ENCODE data around the gene MTMR3. TPM values are rescaled to one million over a fixed set of nuclear protein-coding genes. Genes with fewer than 3 reads are reported as not detected.

Gene MTMR3
- total RNA-seq, 1 donor from 2014 or later, result 20.6 TPM

GRCh38 chr22:29907753-29908515, 25.0 kb downstream of the MTMR3 start:
- H3K27me3 Mint-ChIP-seq (ENCODE audit: insufficient read depth), result no peaks in the 10 kb centered on the region
- no peaks in the 10 kb centered on the region for H3K36me3 Mint-ChIP-seq (ENCODE audit: low read depth)
- intact Hi-C loops (cut with micrococcal nuclease), result no loop called here
- H3K4me3 Mint-ChIP-seq, result no peak overlapping the region
- H3K9me3 Mint-ChIP-seq, result no peaks in the 10 kb centered on the region
- peaks cover 8% of the 10 kb centered on the region for H3K4me1 Mint-ChIP-seq (ENCODE audit: low read depth)
- no peak overlapping the region for H3K27ac Mint-ChIP-seq
- DNase-seq (ENCODE audit: low spot score), result no peak

- no peak for DNase-seq (ENCODE audit: low spot score)
- no peak overlapping the region for H3K4me3 Mint-ChIP-seq
- no peaks in the 10 kb centered on the region for H3K27me3 Mint-ChIP-seq (ENCODE audit: insufficient read depth)
- no peaks in the 10 kb centered on the region for H3K36me3 Mint-ChIP-seq (ENCODE audit: low read depth)
- intact Hi-C loops (cut with micrococcal nuclease), result no loop called here
- no peaks in the 10 kb centered on the region for H3K9me3 Mint-ChIP-seq
- H3K4me1 Mint-ChIP-seq (ENCODE audit: low read depth), result peaks cover 14% of the 10 kb centered on the region
- no peak overlapping the region for H3K27ac Mint-ChIP-seq
These were observed 29.2 kb downstream of the MTMR3 start for GRCh38 chr22:29912141-29912540.

GRCh38 chr22:29912605-29913398, 29.8 kb downstream of the MTMR3 start:
- Mint-ChIP-seq H3K36me3 (ENCODE audit: low read depth) (no peaks in the 10 kb centered on the region), H3K4me1 (ENCODE audit: low read depth) (peaks cover 10% of the 10 kb centered on the region), H3K27ac (no peak overlapping the region), H3K4me3 (no peak overlapping the region), H3K9me3 (no peaks in the 10 kb centered on the region), H3K27me3 (ENCODE audit: insufficient read depth) (no peaks in the 10 kb centered on the region)
- no peak for DNase-seq (ENCODE audit: low spot score)
- intact Hi-C loops (cut with micrococcal nuclease), result no loop called here

- no peak overlapping the region for H3K27ac Mint-ChIP-seq
- DNase-seq (ENCODE audit: low spot score), result no peak
These were observed 31.2 kb downstream of the MTMR3 start for GRCh38 chr22:29914165-29914564.

GRCh38 chr22:29914991-29915533, 32.1 kb downstream of the MTMR3 start:
- Mint-ChIP-seq H3K27me3 (ENCODE audit: insufficient read depth) (no peaks in the 10 kb centered on the region), H3K4me3 (no peak overlapping the region), H3K27ac (no peak overlapping the region), H3K4me1 (ENCODE audit: low read depth) (peaks cover 6% of the 10 kb centered on the region), H3K9me3 (no peaks in the 10 kb centered on the region), H3K36me3 (ENCODE audit: low read depth) (no peaks in the 10 kb centered on the region)
- no peak for DNase-seq (ENCODE audit: low spot score)
- intact Hi-C loops (cut with micrococcal nuclease), result no loop called here

More at GRCh38 chr22:29914165-29914564, 31.2 kb downstream of the MTMR3 start:
- Mint-ChIP-seq H3K36me3 (ENCODE audit: low read depth) (no peaks in the 10 kb centered on the region), H3K27me3 (ENCODE audit: insufficient read depth) (no peaks in the 10 kb centered on the region), H3K4me1 (ENCODE audit: low read depth) (peaks cover 6% of the 10 kb centered on the region), H3K4me3 (no peak overlapping the region), H3K9me3 (no peaks in the 10 kb centered on the region)
- intact Hi-C loops (cut with micrococcal nuclease), result no loop called here

GRCh38 chr22:29916007-29916544, 33.1 kb downstream of the MTMR3 start:
- Mint-ChIP-seq H3K4me1 (ENCODE audit: low read depth) (peaks cover 6% of the 10 kb centered on the region), H3K27ac (no peak overlapping the region), H3K36me3 (ENCODE audit: low read depth) (no peaks in the 10 kb centered on the region), H3K27me3 (ENCODE audit: insufficient read depth) (no peaks in the 10 kb centered on the region), H3K4me3 (no peak overlapping the region), H3K9me3 (no peaks in the 10 kb centered on the region)
- intact Hi-C loops (cut with micrococcal nuclease), result no loop called here
- no peak for DNase-seq (ENCODE audit: low spot score)

- Mint-ChIP-seq H3K27me3 (ENCODE audit: insufficient read depth) (no peaks in the 10 kb centered on the region), H3K36me3 (ENCODE audit: low read depth) (no peaks in the 10 kb centered on the region), H3K4me1 (ENCODE audit: low read depth) (peaks cover 6% of the 10 kb centered on the region), H3K9me3 (no peaks in the 10 kb centered on the region), H3K4me3 (no peak overlapping the region), H3K27ac (no peak overlapping the region)
- no peak for DNase-seq (ENCODE audit: low spot score)
- intact Hi-C loops (cut with micrococcal nuclease), result no loop called here
These were observed 34.3 kb downstream of the MTMR3 start for GRCh38 chr22:29917052-29917902.

- no peaks in the 10 kb centered on the region for H3K4me1 Mint-ChIP-seq (ENCODE audit: low read depth)
- no peaks in the 10 kb centered on the region for H3K36me3 Mint-ChIP-seq (ENCODE audit: low read depth)
- H3K27ac Mint-ChIP-seq, result no peak overlapping the region
- intact Hi-C loops (cut with micrococcal nuclease), result no loop called here
- H3K4me3 Mint-ChIP-seq, result no peak overlapping the region
- DNase-seq (ENCODE audit: low spot score), result no peak
- no peaks in the 10 kb centered on the region for H3K9me3 Mint-ChIP-seq
- peaks cover 3% of the 10 kb centered on the region for H3K27me3 Mint-ChIP-seq (ENCODE audit: insufficient read depth)
These were observed 42.4 kb downstream of the MTMR3 start for GRCh38 chr22:29925402-29925801.

GRCh38 chr22:29926057-29926456, 43.1 kb downstream of the MTMR3 start:
- H3K36me3 Mint-ChIP-seq (ENCODE audit: low read depth), result no peaks in the 10 kb centered on the region
- H3K27me3 Mint-ChIP-seq (ENCODE audit: insufficient read depth), result peaks cover 3% of the 10 kb centered on the region
- no peak overlapping the region for H3K4me3 Mint-ChIP-seq
- no peak for DNase-seq (ENCODE audit: low spot score)
- no peak overlapping the region for H3K27ac Mint-ChIP-seq
- intact Hi-C loops (cut with micrococcal nuclease), result no loop called here
- no peaks in the 10 kb centered on the region for H3K9me3 Mint-ChIP-seq
- no peaks in the 10 kb centered on the region for H3K4me1 Mint-ChIP-seq (ENCODE audit: low read depth)

- Mint-ChIP-seq H3K9me3 (no peaks in the 10 kb centered on the region), H3K27me3 (ENCODE audit: insufficient read depth) (no peaks in the 10 kb centered on the region), H3K36me3 (ENCODE audit: low read depth) (no peaks in the 10 kb centered on the region), H3K27ac (no peak overlapping the region), H3K4me3 (no peak overlapping the region), H3K4me1 (ENCODE audit: low read depth) (peaks cover 8% of the 10 kb centered on the region)
- no peak for DNase-seq (ENCODE audit: low spot score)
- intact Hi-C loops (cut with micrococcal nuclease), result no loop called here
These were observed 49.2 kb downstream of the MTMR3 start for GRCh38 chr22:29932136-29932535.

- H3K9me3 Mint-ChIP-seq, result no peaks in the 10 kb centered on the region
- H3K36me3 Mint-ChIP-seq (ENCODE audit: low read depth), result no peaks in the 10 kb centered on the region
- H3K27me3 Mint-ChIP-seq (ENCODE audit: insufficient read depth), result peaks cover 2% of the 10 kb centered on the region
- H3K4me3 Mint-ChIP-seq, result no peak overlapping the region
- no peak overlapping the region for H3K27ac Mint-ChIP-seq
- DNase-seq (ENCODE audit: low spot score), result no peak
- intact Hi-C loops (cut with micrococcal nuclease), result no loop called here
- peaks cover 13% of the 10 kb centered on the region for H3K4me1 Mint-ChIP-seq (ENCODE audit: low read depth)
These were observed 50.6 kb downstream of the MTMR3 start for GRCh38 chr22:29933619-29934018.

- H3K27me3 Mint-ChIP-seq (ENCODE audit: insufficient read depth), result peaks cover 2% of the 10 kb centered on the region
- H3K9me3 Mint-ChIP-seq, result no peaks in the 10 kb centered on the region
- peaks cover 13% of the 10 kb centered on the region for H3K4me1 Mint-ChIP-seq (ENCODE audit: low read depth)
- no peak overlapping the region for H3K27ac Mint-ChIP-seq
- no peaks in the 10 kb centered on the region for H3K36me3 Mint-ChIP-seq (ENCODE audit: low read depth)
- no peak for DNase-seq (ENCODE audit: low spot score)
- H3K4me3 Mint-ChIP-seq, result no peak overlapping the region
- intact Hi-C loops (cut with micrococcal nuclease), result no loop called here
These were observed 51.6 kb downstream of the MTMR3 start for GRCh38 chr22:29934596-29934995.

Measured in activated T-helper 1 cell treated with anti-CD3 and anti-CD28 coated beads, Interleukin-12 subunit alpha, Interleukin-12 subunit beta, Interleukin-2, Interleukin-4 antibody, amounts not matched to agents 30 ng/mL and 10 ng/mL and 1 ng/mL, durations not matched to agents 14 hours and 24 hours and 36 hours (primary cell).